A549 (cell line): ENCODE results near the gene TAF1D.

Experiments used
- BCL3 ChIP-seq: fragments of >200 bp; sonication (Bioruptor Twin); formaldehyde crosslinking; IDR thresholded peaks from 3 replicates; pipeline ENCODE4 v1.6.1; 2016
- CTCF ChIP-seq: fragments of >200 bp; sonication (Bioruptor Twin); formaldehyde crosslinking; IDR thresholded peaks from 3 replicates; pipeline ENCODE4 v1.5.1; 2016
- SMC3 ChIP-seq: fragments of >200 bp; sonication (Bioruptor Twin); formaldehyde crosslinking; IDR thresholded peaks from 3 replicates; pipeline ENCODE4 v1.6.1; 2018; ENCODE audit warnings: inconsistent platforms

- TF ChIP-seq SMC3 (no peak), CTCF (no peak), BCL3 (no peak)
Observed at GRCh38 chr11:93710239-93710638, 31.1 kb downstream of the TAF1D start.
